ENCODE results near the gene XK. TPM values are rescaled to one million over a fixed set of nuclear protein-coding genes. Genes with fewer than 3 reads are reported as not detected.

XK gene
- total RNA-seq, 6 experiments from 2014 or later, result 0.56 to 4.5 (median 1.6) TPM

- WGBS (ENCODE audit: insufficient coverage, low coverage, low lambda C conversion rate, missing lambda C conversion rate), result 30% methylated on average over 1 of the region's 1 CpG
- TF ChIP-seq CTCF (IDR thresholded peaks at IDR 0.05) (no peak), POLR2A (IDR thresholded peaks at IDR 0.05) (no peak)
- Histone ChIP-seq H3K4me3 (no peak overlapping the region), H3K27me3 (peaks cover 0 to 2% of the 10 kb centered on the region in 2 donors), H3K36me3 (no peaks in the 10 kb centered on the region), H3K27ac (no peak overlapping the region), H3K9me3 (no peaks in the 10 kb centered on the region), H3K4me1 (no peaks in the 10 kb centered on the region)
- DNase-seq (no peak), ATAC-seq (no peak)
- intact Hi-C loops (cut with DNase I), result no loop called here
These were observed 11.7 kb downstream of the XK start for GRCh38 chrX:37697169-37697760.

- DNase-seq (no peak), ATAC-seq (no peak)
- no peaks in the 10 kb centered on the region for H3K36me3 ChIP-seq
- TF ChIP-seq POLR2A (IDR thresholded peaks at IDR 0.05) (no peak), CTCF (IDR thresholded peaks at IDR 0.05) (no peak)
- no peaks in the 10 kb centered on the region for H3K27me3 ChIP-seq
- WGBS (ENCODE audit: insufficient coverage, low coverage, low lambda C conversion rate, missing lambda C conversion rate), result 60% methylated on average over 1 of the region's 4 CpGs
- no peak overlapping the region for H3K27ac ChIP-seq
- H3K9me3 ChIP-seq, result no peaks in the 10 kb centered on the region
- intact Hi-C loops (cut with DNase I), result no loop called here
- H3K4me1 ChIP-seq, result no peaks in the 10 kb centered on the region
- no peak overlapping the region for H3K4me3 ChIP-seq
These were observed 16.0 kb downstream of the XK start for GRCh38 chrX:37701588-37701987.

GRCh38 chrX:37711991-37712390 lies 26.4 kb downstream of the XK start:
- Histone ChIP-seq H3K27me3 (no peaks in the 10 kb centered on the region), H3K4me1 (peaks cover 0 to 5% (median 0%) of the 10 kb centered on the region in 4 donors), H3K4me3 (no peak overlapping the region), H3K9me3 (no peaks in the 10 kb centered on the region), H3K27ac (peak overlapping the region in 2 of 3 donors; percentile 2 to 22), H3K36me3 (no peaks in the 10 kb centered on the region)
- TF ChIP-seq CTCF (IDR thresholded peaks at IDR 0.05), result no peak
- WGBS (ENCODE audit: insufficient coverage, low coverage, low lambda C conversion rate, missing lambda C conversion rate), result 21% methylated on average over 3 of the region's 3 CpGs
- intact Hi-C loops (cut with DNase I), result no loop called here
- ATAC-seq (peak; percentile 92 to 98 (median 96)), DNase-seq (no peak)

- Histone ChIP-seq H3K9me3 (no peaks in the 10 kb centered on the region), H3K36me3 (no peaks in the 10 kb centered on the region), H3K27ac (peak overlapping the region in 2 of 3 donors; percentile 2 to 22), H3K27me3 (no peaks in the 10 kb centered on the region), H3K4me1 (peaks cover 0 to 5% (median 0%) of the 10 kb centered on the region in 4 donors), H3K4me3 (no peak overlapping the region)
- intact Hi-C loops (cut with DNase I), result no loop called here
- DNase-seq (no peak), ATAC-seq (peak; percentile 34 to 89 (median 54))
- WGBS (ENCODE audit: insufficient coverage, low coverage, low lambda C conversion rate, missing lambda C conversion rate), result 28% methylated on average over 3 of the region's 3 CpGs
- TF ChIP-seq CTCF (IDR thresholded peaks at IDR 0.05), result no peak
- no peak for TF ChIP-seq POLR2A (IDR thresholded peaks at IDR 0.05)
These were observed 26.9 kb downstream of the XK start for GRCh38 chrX:37712458-37712857.

Data from right lobe of liver (tissue), 6 donors.